ENCODE results near the gene GRID2.

Gene GRID2

DNA sequence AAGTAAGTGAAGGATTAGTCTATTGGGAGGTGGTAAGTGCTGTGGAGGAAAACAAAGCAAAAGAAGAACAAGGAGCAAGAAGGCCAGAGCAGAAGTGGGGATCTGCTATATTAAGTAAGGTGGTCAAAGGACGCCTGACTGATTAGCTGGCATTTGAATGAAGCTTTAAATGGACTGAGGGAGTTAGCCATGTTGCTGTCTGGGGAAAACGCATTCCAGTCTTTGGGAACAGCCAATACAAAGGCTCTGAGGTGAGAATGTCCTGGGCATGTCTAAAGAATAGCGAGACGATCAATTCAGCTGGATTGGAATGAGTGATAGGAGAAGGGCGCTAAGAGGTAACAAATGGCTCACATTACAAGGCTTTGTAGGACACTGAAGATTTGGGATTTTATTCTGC lies 1476.3 kb downstream of the GRID2 start:
- no peaks in the 10 kb centered on the region for H3K36me3 ChIP-seq (replicated peaks; ENCODE audit: insufficient read depth, low read length)
- H3K4me1 ChIP-seq (ENCODE audit: low read length): no peaks in the 10 kb centered on the region
- H3K27me3 ChIP-seq (replicated peaks; ENCODE audit: insufficient read depth, low read length): no peaks in the 10 kb centered on the region
- H2AFZ ChIP-seq (ENCODE audit: low read length): no peak overlapping the region
- no peak overlapping the region for H3K9ac ChIP-seq (ENCODE audit: low read length)
- H3K4me2 ChIP-seq (ENCODE audit: low read depth, low read length): no peak overlapping the region
- no peak for TF ChIP-seq EZH2 (optimal IDR thresholded peaks at IDR 0.05; ENCODE audit: low read depth, low read length)
- TF ChIP-seq, protein P1, sequence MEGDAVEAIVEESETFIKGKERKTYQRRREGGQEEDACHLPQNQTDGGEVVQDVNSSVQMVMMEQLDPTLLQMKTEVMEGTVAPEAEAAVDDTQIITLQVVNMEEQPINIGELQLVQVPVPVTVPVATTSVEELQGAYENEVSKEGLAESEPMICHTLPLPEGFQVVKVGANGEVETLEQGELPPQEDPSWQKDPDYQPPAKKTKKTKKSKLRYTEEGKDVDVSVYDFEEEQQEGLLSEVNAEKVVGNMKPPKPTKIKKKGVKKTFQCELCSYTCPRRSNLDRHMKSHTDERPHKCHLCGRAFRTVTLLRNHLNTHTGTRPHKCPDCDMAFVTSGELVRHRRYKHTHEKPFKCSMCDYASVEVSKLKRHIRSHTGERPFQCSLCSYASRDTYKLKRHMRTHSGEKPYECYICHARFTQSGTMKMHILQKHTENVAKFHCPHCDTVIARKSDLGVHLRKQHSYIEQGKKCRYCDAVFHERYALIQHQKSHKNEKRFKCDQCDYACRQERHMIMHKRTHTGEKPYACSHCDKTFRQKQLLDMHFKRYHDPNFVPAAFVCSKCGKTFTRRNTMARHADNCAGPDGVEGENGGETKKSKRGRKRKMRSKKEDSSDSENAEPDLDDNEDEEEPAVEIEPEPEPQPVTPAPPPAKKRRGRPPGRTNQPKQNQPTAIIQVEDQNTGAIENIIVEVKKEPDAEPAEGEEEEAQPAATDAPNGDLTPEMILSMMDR (IDR thresholded peaks at IDR 0.05; ENCODE audit: low read length): no peak
- H3K9me3 ChIP-seq (replicated peaks; ENCODE audit: insufficient read depth, low read length): no peaks in the 10 kb centered on the region
- H3K4me3 ChIP-seq (ENCODE audit: low read length): no peak overlapping the region
- no peaks in the 10 kb centered on the region for H3F3A ChIP-seq (ENCODE audit: insufficient read depth, low read length)
- no peak overlapping the region for H3K27ac ChIP-seq (ENCODE audit: low read length)
- no peaks in the 10 kb centered on the region for H3K9me2 ChIP-seq (replicated peaks; ENCODE audit: insufficient read depth, low read length)
- no peaks in the 10 kb centered on the region for H4K20me1 ChIP-seq (ENCODE audit: insufficient read depth, low read length)
- DNase-seq: no peak
- H3K79me2 ChIP-seq (ENCODE audit: low read length): no peaks in the 10 kb centered on the region

DNA sequence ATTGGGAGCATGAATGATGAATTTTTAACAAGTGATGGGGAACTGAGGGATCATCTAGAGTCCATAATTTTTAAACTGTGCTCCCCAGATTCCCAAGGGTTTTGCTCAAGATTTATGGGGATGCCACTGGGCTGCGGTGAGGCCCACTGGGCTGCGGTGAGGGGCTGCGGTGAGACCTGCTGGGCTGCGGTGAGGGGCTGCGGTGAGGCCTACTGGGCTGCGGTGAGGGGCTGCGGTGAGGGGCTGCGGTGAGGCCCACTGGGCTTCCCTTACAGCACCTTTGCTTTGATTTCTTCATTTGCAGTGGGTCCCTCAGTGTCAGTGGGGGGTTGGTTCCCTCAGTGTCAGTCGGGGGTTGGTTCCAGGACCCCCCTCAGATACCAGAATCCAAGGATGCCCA lies 1477.4 kb downstream of the GRID2 start:
- no peak for DNase-seq
- Histone ChIP-seq H3K27ac (ENCODE audit: low read length) (no peak overlapping the region), H3K9me2 (replicated peaks; ENCODE audit: insufficient read depth, low read length) (no peaks in the 10 kb centered on the region), H3K9me3 (replicated peaks; ENCODE audit: insufficient read depth, low read length) (no peaks in the 10 kb centered on the region), H3K4me2 (ENCODE audit: low read depth, low read length) (no peak overlapping the region), H3K4me1 (ENCODE audit: low read length) (no peaks in the 10 kb centered on the region), H3F3A (ENCODE audit: insufficient read depth, low read length) (no peaks in the 10 kb centered on the region), H3K27me3 (replicated peaks; ENCODE audit: insufficient read depth, low read length) (no peaks in the 10 kb centered on the region), H3K9ac (ENCODE audit: low read length) (no peak overlapping the region), H3K36me3 (replicated peaks; ENCODE audit: insufficient read depth, low read length) (no peaks in the 10 kb centered on the region), H3K4me3 (ENCODE audit: low read length) (no peak overlapping the region), H4K20me1 (ENCODE audit: insufficient read depth, low read length) (no peaks in the 10 kb centered on the region), H2AFZ (ENCODE audit: low read length) (no peak overlapping the region), H3K79me2 (ENCODE audit: low read length) (no peaks in the 10 kb centered on the region)
- TF ChIP-seq EZH2phosphoT487 (IDR thresholded peaks at IDR 0.05; ENCODE audit: low read length): no peak
- TF ChIP-seq, protein P1 (IDR thresholded peaks at IDR 0.05; ENCODE audit: low read length): no peak
- TF ChIP-seq EZH2 (optimal IDR thresholded peaks at IDR 0.05; ENCODE audit: low read depth, low read length): no peak

DNA sequence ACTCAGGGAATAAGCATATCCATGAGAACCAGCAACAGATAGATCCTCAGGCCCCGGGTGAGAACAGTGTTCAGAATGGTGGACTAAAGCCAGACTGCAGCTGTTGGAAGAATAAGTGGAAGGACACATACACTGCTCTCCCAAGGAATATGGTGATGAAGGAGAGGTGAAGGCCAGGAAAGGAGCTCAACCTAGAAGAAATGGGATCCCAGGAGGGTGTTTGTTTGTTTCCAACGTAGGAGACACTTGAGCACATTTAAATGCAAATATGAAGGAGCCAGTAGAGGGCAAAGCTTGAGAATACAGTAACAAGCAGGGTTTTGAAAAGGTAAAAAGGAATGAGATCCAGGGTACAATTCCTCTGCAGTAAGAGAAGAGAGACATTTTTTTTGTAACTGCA lies 1482.4 kb downstream of the GRID2 start:
- Histone ChIP-seq H2AFZ (ENCODE audit: low read length) (no peak overlapping the region), H3K36me3 (replicated peaks; ENCODE audit: insufficient read depth, low read length) (no peaks in the 10 kb centered on the region), H3K9ac (ENCODE audit: low read length) (no peak overlapping the region), H3K4me2 (ENCODE audit: low read depth, low read length) (no peak overlapping the region), H3K4me1 (ENCODE audit: low read length) (no peaks in the 10 kb centered on the region), H4K20me1 (ENCODE audit: insufficient read depth, low read length) (no peaks in the 10 kb centered on the region), H3K27ac (ENCODE audit: low read length) (no peak overlapping the region), H3K9me2 (replicated peaks; ENCODE audit: insufficient read depth, low read length) (no peaks in the 10 kb centered on the region), H3K9me3 (replicated peaks; ENCODE audit: insufficient read depth, low read length) (no peaks in the 10 kb centered on the region), H3F3A (ENCODE audit: insufficient read depth, low read length) (no peaks in the 10 kb centered on the region), H3K27me3 (replicated peaks; ENCODE audit: insufficient read depth, low read length) (no peaks in the 10 kb centered on the region), H3K79me2 (ENCODE audit: low read length) (no peaks in the 10 kb centered on the region), H3K4me3 (ENCODE audit: low read length) (no peak overlapping the region)
- no peak for DNase-seq
- TF ChIP-seq EZH2 (optimal IDR thresholded peaks at IDR 0.05; ENCODE audit: low read depth, low read length): no peak
- TF ChIP-seq, protein P1 (IDR thresholded peaks at IDR 0.05; ENCODE audit: low read length): no peak
- no peak for TF ChIP-seq EZH2phosphoT487 (IDR thresholded peaks at IDR 0.05; ENCODE audit: low read length)

Measured in MM.1S (cell line).